HEK293 (cell line): Measurements from ENCODE around the gene SELPLG.

Experiments
- CTCF ChIA-PET: fragments of 350-600 bp; formaldehyde crosslinking; extraction: SDS; loops from one replicate; lab custom pipeline; 2021; ENCODE audit warnings: antibody characterized with exemption; lab: Yijun Ruan, JAX
- POLR2A ChIA-PET: fragments of 300-600 bp; formaldehyde crosslinking; extraction: SDS; loops from one replicate; lab custom pipeline; 2020; ENCODE audit warnings: antibody characterized with exemption, inconsistent platforms; lab: Yijun Ruan, JAX
- H3K27ac ChIP-seq: fragments of 200-500 bp; sonication (Bioruptor generic); 2 replicates; pipeline ENCODE4 v1.5.1; 2014; ENCODE audit warnings: low read depth, low read length, control low read depth, inconsistent platforms; ENCODE audit errors: extremely low read depth
- H3K36me3 ChIP-seq, 2 experiments: fragments of 200-500 bp in 1 of 2; sonication (Bioruptor generic) in 1 of 2; 1 replicate in 1 of 2; 2 replicates in 1 of 2; pipeline ENCODE4 v1.5.1; 2014 to 2017; ENCODE audit warnings: inconsistent platforms in 2 of 2, low read length in 2 of 2; ENCODE audit not compliant: control insufficient read depth in 2 of 2, insufficient read depth in 1 of 2
- H3K4me1 ChIP-seq: fragments of 200-500 bp; sonication (Bioruptor generic); 2 replicates; pipeline ENCODE4 v1.5.1; 2014; ENCODE audit warnings: mild to moderate bottlenecking, low read length, inconsistent platforms; ENCODE audit not compliant: control insufficient read depth, insufficient read depth
- H3K4me3 ChIP-seq: 2 replicates; pipeline ENCODE4 v1.5.1; 2011; ENCODE audit warnings: low read depth, mild to moderate bottlenecking, control low read depth, low read length, moderate library complexity
- H3K9me3 ChIP-seq: fragments of 200-500 bp; sonication (Bioruptor generic); 2 replicates; pipeline ENCODE4 v1.5.1; 2014; ENCODE audit warnings: low read depth, low read length, inconsistent platforms; ENCODE audit not compliant: control insufficient read depth, insufficient read depth
- GLI4 ChIP-seq: fragments of 450-650 bp; formaldehyde crosslinking; IDR thresholded peaks from 2 replicates; pipeline ENCODE4 v1.5.1; 2016; ENCODE audit warnings: missing biosample characterization, missing genetic modification characterization
- GLIS2 ChIP-seq: fragments of 450-650 bp; formaldehyde crosslinking; IDR thresholded peaks from 2 replicates; pipeline ENCODE4 v1.5.1; 2016; ENCODE audit warnings: missing biosample characterization, missing genetic modification characterization
- MZF1 ChIP-seq: fragments of 450-650 bp; formaldehyde crosslinking; IDR thresholded peaks from 2 replicates; pipeline ENCODE4 v1.5.1; 2017; ENCODE audit warnings: missing biosample characterization, missing genetic modification characterization, borderline replicate concordance
- REPIN1 ChIP-seq: fragments of 450-650 bp; formaldehyde crosslinking; IDR thresholded peaks from 2 replicates; pipeline ENCODE4 v1.5.1; 2017; ENCODE audit warnings: missing biosample characterization, missing genetic modification characterization, low read depth
- SCRT2 ChIP-seq: fragments of 450-650 bp; formaldehyde crosslinking; IDR thresholded peaks from 2 replicates; pipeline ENCODE4 v1.5.1; 2016; ENCODE audit warnings: missing biosample characterization, missing genetic modification characterization
- YY2 ChIP-seq: fragments of 450-650 bp; formaldehyde crosslinking; IDR thresholded peaks from 2 replicates; pipeline ENCODE4 v1.5.1; 2016; ENCODE audit warnings: missing biosample characterization, missing genetic modification characterization
- ZBTB17 ChIP-seq: fragments of 450-650 bp; formaldehyde crosslinking; IDR thresholded peaks from 2 replicates; pipeline ENCODE4 v1.5.1; 2016; ENCODE audit warnings: missing biosample characterization, missing genetic modification characterization
- ZBTB44 ChIP-seq: fragments of 450-650 bp; IDR thresholded peaks from 2 replicates; pipeline ENCODE4 v1.5.1; 2018; ENCODE audit warnings: missing biosample characterization, mild to moderate bottlenecking, missing genetic modification characterization
- ZNF155 ChIP-seq: fragments of 450-650 bp; formaldehyde crosslinking; IDR thresholded peaks from 2 replicates; pipeline ENCODE4 v1.5.1; 2016; ENCODE audit warnings: missing biosample characterization, missing genetic modification characterization
- ZNF2 ChIP-seq: fragments of 450-650 bp; formaldehyde crosslinking; IDR thresholded peaks from 2 replicates; pipeline ENCODE4 v1.5.1; 2016; ENCODE audit warnings: missing biosample characterization, missing genetic modification characterization
- ZNF221 ChIP-seq: fragments of 450-650 bp; formaldehyde crosslinking; IDR thresholded peaks from 2 replicates; pipeline ENCODE4 v1.5.1; 2017; ENCODE audit warnings: missing biosample characterization, missing genetic modification characterization, borderline replicate concordance
- ZNF24 ChIP-seq: fragments of 450-650 bp; formaldehyde crosslinking; IDR thresholded peaks from 2 replicates; pipeline ENCODE4 v1.5.1; 2016; ENCODE audit warnings: missing biosample characterization, missing genetic modification characterization
- ZNF394 ChIP-seq: fragments of 450-650 bp; formaldehyde crosslinking; IDR thresholded peaks from 2 replicates; pipeline ENCODE4 v1.5.1; 2016; ENCODE audit warnings: missing biosample characterization, missing genetic modification characterization, mild to moderate bottlenecking, moderate library complexity, borderline replicate concordance
- ZNF501 ChIP-seq: fragments of 450-650 bp; formaldehyde crosslinking; IDR thresholded peaks from 2 replicates; pipeline ENCODE4 v1.5.1; 2016; ENCODE audit warnings: missing biosample characterization, missing genetic modification characterization
- ZNF521 ChIP-seq: fragments of 450-650 bp; formaldehyde crosslinking; IDR thresholded peaks from 2 replicates; pipeline ENCODE4 v1.5.1; 2017; ENCODE audit warnings: missing biosample characterization, mild to moderate bottlenecking, missing genetic modification characterization
- ZNF548 ChIP-seq: fragments of 450-650 bp; formaldehyde crosslinking; IDR thresholded peaks from 2 replicates; pipeline ENCODE4 v1.5.1; 2016; ENCODE audit warnings: missing biosample characterization, missing genetic modification characterization
- ZNF549 ChIP-seq: fragments of 450-650 bp; IDR thresholded peaks from 2 replicates; pipeline ENCODE4 v1.5.1; 2018; ENCODE audit warnings: missing biosample characterization, missing genetic modification characterization, mild to moderate bottlenecking, inconsistent platforms, moderate library complexity
- ZNF560 ChIP-seq: fragments of 450-650 bp; formaldehyde crosslinking; IDR thresholded peaks from 2 replicates; pipeline ENCODE4 v1.5.1; 2017; ENCODE audit warnings: missing biosample characterization, missing genetic modification characterization, borderline replicate concordance
- ZNF626 ChIP-seq: fragments of 450-650 bp; sonication (Bioruptor Pico); formaldehyde crosslinking; IDR thresholded peaks from 2 replicates; pipeline ENCODE4 v1.5.1; 2018; ENCODE audit warnings: missing biosample characterization, missing genetic modification characterization, inconsistent platforms
- ZSCAN16 ChIP-seq: fragments of 450-650 bp; formaldehyde crosslinking; IDR thresholded peaks from 2 replicates; pipeline ENCODE4 v1.5.1; 2016; ENCODE audit warnings: missing biosample characterization, missing genetic modification characterization
- ZSCAN30 ChIP-seq: fragments of 450-650 bp; IDR thresholded peaks from 2 replicates; pipeline ENCODE4 v1.5.1; 2018; ENCODE audit warnings: missing biosample characterization, mild to moderate bottlenecking, missing genetic modification characterization, moderate library complexity
- TF ChIP-seq, protein P1 (sequence below): fragments of 450-650 bp; formaldehyde crosslinking; IDR thresholded peaks from 2 replicates; pipeline ENCODE4 v1.5.1; 2017; ENCODE audit warnings: missing biosample characterization, missing genetic modification characterization
- TF ChIP-seq, protein P2 (sequence below): fragments of 450-650 bp; formaldehyde crosslinking; IDR thresholded peaks from 2 replicates; pipeline ENCODE4 v1.5.1; 2016; ENCODE audit warnings: missing biosample characterization, missing genetic modification characterization

The SELPLG gene

GRCh38 chr12:108599541-108599940, 34.2 kb downstream of the SELPLG start:
- no peaks in the 10 kb centered on the region for H3K4me1 ChIP-seq
- TF ChIP-seq ZSCAN16 (tag by site-specific recombination) (no peak), ZNF221 (tag by site-specific recombination) (no peak), ZNF501 (tag by site-specific recombination) (no peak)
- TF ChIP-seq, protein P1, sequence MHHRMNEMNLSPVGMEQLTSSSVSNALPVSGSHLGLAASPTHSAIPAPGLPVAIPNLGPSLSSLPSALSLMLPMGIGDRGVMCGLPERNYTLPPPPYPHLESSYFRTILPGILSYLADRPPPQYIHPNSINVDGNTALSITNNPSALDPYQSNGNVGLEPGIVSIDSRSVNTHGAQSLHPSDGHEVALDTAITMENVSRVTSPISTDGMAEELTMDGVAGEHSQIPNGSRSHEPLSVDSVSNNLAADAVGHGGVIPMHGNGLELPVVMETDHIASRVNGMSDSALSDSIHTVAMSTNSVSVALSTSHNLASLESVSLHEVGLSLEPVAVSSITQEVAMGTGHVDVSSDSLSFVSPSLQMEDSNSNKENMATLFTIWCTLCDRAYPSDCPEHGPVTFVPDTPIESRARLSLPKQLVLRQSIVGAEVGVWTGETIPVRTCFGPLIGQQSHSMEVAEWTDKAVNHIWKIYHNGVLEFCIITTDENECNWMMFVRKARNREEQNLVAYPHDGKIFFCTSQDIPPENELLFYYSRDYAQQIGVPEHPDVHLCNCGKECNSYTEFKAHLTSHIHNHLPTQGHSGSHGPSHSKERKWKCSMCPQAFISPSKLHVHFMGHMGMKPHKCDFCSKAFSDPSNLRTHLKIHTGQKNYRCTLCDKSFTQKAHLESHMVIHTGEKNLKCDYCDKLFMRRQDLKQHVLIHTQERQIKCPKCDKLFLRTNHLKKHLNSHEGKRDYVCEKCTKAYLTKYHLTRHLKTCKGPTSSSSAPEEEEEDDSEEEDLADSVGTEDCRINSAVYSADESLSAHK (tag by site-specific recombination), result no peak
- H3K4me3 ChIP-seq, result no peak overlapping the region
- no peak overlapping the region for H3K27ac ChIP-seq
- ChIA-PET CTCF (interaction anchor here (0.5 to 2.8 kb wide), 3 partner anchors 15 to 137 kb away, joined by 3 to 11 read pairs (median 4); no protein-coding TSS in a partner anchor), POLR2A (no interaction called here)
- H3K36me3 ChIP-seq, result no peaks in the 10 kb centered on the region
- H3K9me3 ChIP-seq, result no peaks in the 10 kb centered on the region

DNA sequence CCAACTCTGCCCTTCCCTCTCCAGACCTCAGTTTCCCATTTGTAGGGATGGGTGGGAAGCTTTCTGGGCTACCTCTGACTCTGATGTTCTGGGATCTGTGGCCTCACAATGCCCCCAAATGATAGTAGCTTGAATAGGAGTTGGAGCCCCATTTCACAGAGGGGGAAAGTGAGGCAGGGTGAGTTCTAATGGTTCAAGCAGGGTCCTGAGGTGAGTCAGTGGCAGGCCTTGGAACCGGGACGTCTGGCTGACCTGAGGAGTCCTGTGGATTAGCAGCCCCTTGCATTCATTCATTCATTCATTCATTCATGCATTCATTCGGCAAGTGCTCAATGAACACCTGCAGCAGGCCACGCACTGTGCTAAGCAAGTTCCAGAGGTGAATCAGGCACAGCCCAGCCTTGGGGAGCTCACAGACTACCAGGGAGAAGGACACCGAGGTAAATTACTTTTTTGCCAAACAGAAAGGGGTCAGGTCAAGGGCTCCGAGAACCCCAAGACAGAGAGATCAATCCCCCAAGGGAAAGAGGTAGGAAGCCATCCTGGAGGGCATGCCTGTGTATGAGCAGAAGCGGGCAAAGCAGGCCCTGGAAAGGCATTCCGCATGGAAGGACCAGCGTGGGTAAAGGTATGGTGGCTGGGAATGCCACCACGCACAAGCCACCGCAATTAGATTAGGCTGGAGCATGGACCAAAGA, 35.0 kb downstream of the SELPLG start:
- Histone ChIP-seq H3K36me3 (no peaks in the 10 kb centered on the region), H3K9me3 (no peaks in the 10 kb centered on the region), H3K4me3 (no peak overlapping the region)
- peak; percentile 64; the same call in 1 of the 2 replicates for TF ChIP-seq ZNF24 (tag by site-specific recombination)
- no peak for TF ChIP-seq REPIN1 (tag by site-specific recombination)
- TF ChIP-seq ZNF394, result no peak
- TF ChIP-seq, all 188 proteins: peak for 1
- H3K27ac ChIP-seq, result no peak overlapping the region
- ChIA-PET POLR2A (no interaction called here), CTCF (no interaction called here)
- no peaks in the 10 kb centered on the region for H3K4me1 ChIP-seq

DNA sequence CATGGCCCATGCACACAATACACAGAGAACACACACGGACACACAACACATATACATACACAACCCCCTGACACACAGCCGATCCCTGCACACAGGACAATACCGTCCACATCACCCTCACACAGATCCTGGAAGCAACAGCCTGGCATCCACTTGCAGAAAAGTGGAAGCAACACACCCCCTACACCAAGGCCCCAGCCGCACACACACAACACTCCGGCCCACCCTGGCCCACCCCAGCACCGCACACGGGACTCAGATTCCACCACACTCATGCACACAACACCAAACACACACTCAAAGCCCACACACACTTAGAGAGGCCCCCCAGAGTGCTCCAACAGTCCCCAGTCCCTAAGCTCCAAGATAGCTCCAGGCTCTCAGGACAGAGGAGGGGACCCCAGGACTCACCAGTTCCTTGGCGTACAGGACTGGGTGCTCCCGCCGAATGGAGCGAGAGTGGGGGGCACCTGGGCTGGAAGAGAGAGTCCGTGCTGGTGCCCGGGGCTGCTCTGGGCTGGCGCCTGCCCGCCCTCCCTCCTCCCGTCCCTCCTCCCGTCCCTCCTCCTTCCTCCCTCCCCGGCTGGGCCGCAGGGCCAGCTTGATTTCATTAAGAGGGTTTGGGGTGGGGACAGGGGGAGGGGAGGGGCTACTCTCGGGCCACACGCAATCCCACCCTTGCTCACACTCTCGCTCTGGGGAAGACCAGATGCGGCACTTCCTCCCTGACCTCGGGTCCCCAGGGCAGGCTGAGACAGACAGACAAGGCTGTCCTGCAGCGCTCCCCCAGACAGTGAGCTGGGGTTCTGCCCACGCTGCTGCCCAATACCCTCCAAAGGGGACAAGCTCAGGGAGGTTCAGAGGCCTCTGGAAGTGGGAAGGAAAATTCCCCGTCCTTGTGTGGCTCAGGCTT, 35.9 kb downstream of the SELPLG start, which contains the start of gene TMEM119:
Gene TMEM119 (minus strand): TSS at position 526 of the 913 bp plus-strand sequence. CDS start 5,701 bp downstream, outside the sequence.
- Histone ChIP-seq H3K9me3 (no peaks in the 10 kb centered on the region), H3K4me1 (no peaks in the 10 kb centered on the region), H3K4me3 (no peak within 1 kb of the TSS), H3K27ac (no peak within 1 kb of the TSS), H3K36me3 (no peaks in the 10 kb centered on the region)
- CTCF ChIA-PET, result interaction anchor here (0.6 kb wide), 1 partner anchor 705 kb away, joined by 3 read pairs; no protein-coding TSS in a partner anchor
- POLR2A ChIA-PET, result interaction anchor here (0.6 kb wide), 1 partner anchor 16 kb away, joined by 3 read pairs; no protein-coding TSS in a partner anchor
- TF ChIP-seq ZBTB44 (no peak), ZNF626 (no peak), ZNF521 (tag by site-specific recombination) (no peak), MZF1 (tag by site-specific recombination) (no peak), GLIS2 (no peak; the same call in 1 of the 2 replicates), ZNF501 (tag by site-specific recombination) (no peak), ZSCAN30 (tag by site-specific recombination) (no peak), ZNF2 (tag by site-specific recombination) (no peak), YY2 (tag by site-specific recombination) (no peak), ZNF155 (tag by site-specific recombination) (no peak), REPIN1 (tag by site-specific recombination) (no peak), ZNF548 (tag by site-specific recombination) (no peak), ZBTB17 (no peak), GLI4 (no peak), ZNF549 (tag by site-specific recombination) (no peak), SCRT2 (tag by site-specific recombination) (no peak), ZNF560 (tag by site-specific recombination) (no peak)
- TF ChIP-seq, protein P2, sequence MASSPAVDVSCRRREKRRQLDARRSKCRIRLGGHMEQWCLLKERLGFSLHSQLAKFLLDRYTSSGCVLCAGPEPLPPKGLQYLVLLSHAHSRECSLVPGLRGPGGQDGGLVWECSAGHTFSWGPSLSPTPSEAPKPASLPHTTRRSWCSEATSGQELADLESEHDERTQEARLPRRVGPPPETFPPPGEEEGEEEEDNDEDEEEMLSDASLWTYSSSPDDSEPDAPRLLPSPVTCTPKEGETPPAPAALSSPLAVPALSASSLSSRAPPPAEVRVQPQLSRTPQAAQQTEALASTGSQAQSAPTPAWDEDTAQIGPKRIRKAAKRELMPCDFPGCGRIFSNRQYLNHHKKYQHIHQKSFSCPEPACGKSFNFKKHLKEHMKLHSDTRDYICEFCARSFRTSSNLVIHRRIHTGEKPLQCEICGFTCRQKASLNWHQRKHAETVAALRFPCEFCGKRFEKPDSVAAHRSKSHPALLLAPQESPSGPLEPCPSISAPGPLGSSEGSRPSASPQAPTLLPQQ (tag by site-specific recombination), result no peak
